ENCODE results near the gene NIT2.
A peak's percentile ranks its signal among the peaks of the same experiment; 100 is the strongest.

Gene NIT2

GRCh38 chr3:100396967-100397366 lies 62.4 kb downstream of the NIT2 start:
- no peak for DNase-seq (ENCODE audit: low read depth)

- no peak for DNase-seq (ENCODE audit: low read depth)
These were observed 64.9 kb downstream of the NIT2 start for GRCh38 chr3:100399341-100400071.

GRCh38 chr3:100400419-100400779 lies 65.8 kb downstream of the NIT2 start:
- DNase-seq (ENCODE audit: low read depth) = no peak

- DNase-seq (ENCODE audit: low read depth) = peak; percentile 90
These were observed 66.5 kb downstream of the NIT2 start, which contains the start of the genes LNP1 and TOMM70 for GRCh38 chr3:100400780-100401673. TSS of gene LNP1 (plus strand) at chr3:100401539. CDS start at chr3:100429730, 28,191 bp downstream. TSS of gene TOMM70 (minus strand) at chr3:100401089. CDS start at chr3:100400949, 140 bp downstream.

GRCh38 chr3:100401674-100402041 lies 67.1 kb downstream of the NIT2 start:
- no peak for DNase-seq (ENCODE audit: low read depth)

- no peak for DNase-seq (ENCODE audit: low read depth)
These were observed 67.7 kb downstream of the NIT2 start for GRCh38 chr3:100402256-100402655.

- DNase-seq (ENCODE audit: low read depth) = no peak
These were observed 68.3 kb downstream of the NIT2 start for GRCh38 chr3:100402891-100403290.

GRCh38 chr3:100403362-100404249 lies 69.0 kb downstream of the NIT2 start:
- DNase-seq (ENCODE audit: low read depth) = no peak

- no peak for DNase-seq (ENCODE audit: low read depth)
These were observed 69.6 kb downstream of the NIT2 start for GRCh38 chr3:100404250-100404548.

GRCh38 chr3:100407164-100407563 lies 72.6 kb downstream of the NIT2 start:
- no peak for DNase-seq (ENCODE audit: low read depth)

GRCh38 chr3:100407977-100408532 lies 73.5 kb downstream of the NIT2 start:
- DNase-seq (ENCODE audit: low read depth) = no peak

Measured in GM04504 (cell line).